HG02884 (cell line): ENCODE measurements around the gene TRDN.

Experiments used
- ATAC-seq: cut with Tn5 transposase; IDR thresholded peaks from one replicate; pipeline ENCODE4 v1.9.1; 2021; ENCODE audit warnings: mild to moderate bottlenecking, moderate library complexity; ENCODE audit not compliant: unreplicated experiment

TRDN gene

GRCh38 chr6:123418071-123418470 lies 218.7 kb downstream of the TRDN start:
- ATAC-seq = no peak

GRCh38 chr6:123417535-123417934 lies 219.2 kb downstream of the TRDN start:
- no peak for ATAC-seq

GRCh38 chr6:123415844-123416468 lies 220.8 kb downstream of the TRDN start:
- peak; percentile 92 for ATAC-seq

- ATAC-seq = no peak
Observed at GRCh38 chr6:123404975-123405374, 231.8 kb downstream of the TRDN start.

GRCh38 chr6:123402052-123402451 lies 234.7 kb downstream of the TRDN start:
- ATAC-seq = peak; percentile 96

GRCh38 chr6:123398072-123398471 lies 238.7 kb downstream of the TRDN start:
- no peak for ATAC-seq

GRCh38 chr6:123393331-123393730 lies 243.4 kb downstream of the TRDN start:
- no peak for ATAC-seq

GRCh38 chr6:123383718-123384117 lies 253.0 kb downstream of the TRDN start:
- ATAC-seq = no peak

GRCh38 chr6:123380257-123380656 lies 256.5 kb downstream of the TRDN start:
- no peak for ATAC-seq

- ATAC-seq = no peak
Observed at GRCh38 chr6:123372737-123373136, 264.0 kb downstream of the TRDN start.

GRCh38 chr6:123363912-123364311 lies 272.8 kb downstream of the TRDN start:
- no peak for ATAC-seq

- ATAC-seq = no peak
Observed at GRCh38 chr6:123360359-123360758, 276.4 kb downstream of the TRDN start.

- ATAC-seq = no peak
Observed at GRCh38 chr6:123352705-123353104, 284.0 kb downstream of the TRDN start.

- no peak for ATAC-seq
Observed at GRCh38 chr6:123352279-123352678, 284.5 kb downstream of the TRDN start.

GRCh38 chr6:123343836-123344235 lies 292.9 kb downstream of the TRDN start:
- ATAC-seq = no peak

GRCh38 chr6:123338394-123338793 lies 298.4 kb downstream of the TRDN start:
- ATAC-seq = no peak

GRCh38 chr6:123333000-123333756 lies 303.6 kb downstream of the TRDN start:
- ATAC-seq = no peak

- ATAC-seq = no peak
Observed at GRCh38 chr6:123332070-123332469, 304.7 kb downstream of the TRDN start.

GRCh38 chr6:123329337-123329736 lies 307.4 kb downstream of the TRDN start:
- no peak for ATAC-seq

GRCh38 chr6:123323452-123324329 lies 313.1 kb downstream of the TRDN start:
- ATAC-seq = no peak

GRCh38 chr6:123321020-123321419 lies 315.7 kb downstream of the TRDN start:
- no peak for ATAC-seq
